Measurements from ENCODE around the gene ZNF48.

DNA sequence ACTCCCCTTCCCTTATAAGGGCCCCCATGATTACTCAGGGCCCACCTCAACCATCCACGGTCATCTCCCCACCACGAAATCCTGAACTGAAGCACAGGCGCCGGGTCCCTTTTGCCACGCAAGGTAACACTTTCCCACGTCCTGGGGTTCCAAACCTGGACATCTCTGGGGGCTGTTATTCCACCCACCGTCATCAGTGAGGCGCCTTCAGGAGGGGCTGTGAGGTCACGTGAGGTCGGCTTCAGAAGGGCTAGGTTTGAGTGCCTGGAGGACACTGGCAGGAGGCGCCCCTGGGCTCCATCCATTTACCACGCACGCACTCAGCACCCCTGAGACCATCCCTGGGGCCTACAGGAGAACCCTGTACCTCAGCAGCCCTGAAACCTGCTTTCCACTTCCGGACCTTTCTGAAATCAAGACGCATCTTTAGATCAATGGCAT is 44.2 kb upstream of the ZNF48 start:
- TF ChIP-seq, protein P1, sequence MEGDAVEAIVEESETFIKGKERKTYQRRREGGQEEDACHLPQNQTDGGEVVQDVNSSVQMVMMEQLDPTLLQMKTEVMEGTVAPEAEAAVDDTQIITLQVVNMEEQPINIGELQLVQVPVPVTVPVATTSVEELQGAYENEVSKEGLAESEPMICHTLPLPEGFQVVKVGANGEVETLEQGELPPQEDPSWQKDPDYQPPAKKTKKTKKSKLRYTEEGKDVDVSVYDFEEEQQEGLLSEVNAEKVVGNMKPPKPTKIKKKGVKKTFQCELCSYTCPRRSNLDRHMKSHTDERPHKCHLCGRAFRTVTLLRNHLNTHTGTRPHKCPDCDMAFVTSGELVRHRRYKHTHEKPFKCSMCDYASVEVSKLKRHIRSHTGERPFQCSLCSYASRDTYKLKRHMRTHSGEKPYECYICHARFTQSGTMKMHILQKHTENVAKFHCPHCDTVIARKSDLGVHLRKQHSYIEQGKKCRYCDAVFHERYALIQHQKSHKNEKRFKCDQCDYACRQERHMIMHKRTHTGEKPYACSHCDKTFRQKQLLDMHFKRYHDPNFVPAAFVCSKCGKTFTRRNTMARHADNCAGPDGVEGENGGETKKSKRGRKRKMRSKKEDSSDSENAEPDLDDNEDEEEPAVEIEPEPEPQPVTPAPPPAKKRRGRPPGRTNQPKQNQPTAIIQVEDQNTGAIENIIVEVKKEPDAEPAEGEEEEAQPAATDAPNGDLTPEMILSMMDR (IDR thresholded peaks at IDR 0.05) = no peak
- no peak for TF ChIP-seq POLR2A (IDR thresholded peaks at IDR 0.05)
